Kidney glomerular epithelial cell (primary cell): Measurements from ENCODE around the gene TEK.
"Not testable (repeated sequence)": the region's sequence is repeated elsewhere in the genome, so short reads cannot be mapped to it uniquely, and the experiment has no call there.

Experiments
- DNase-seq: peaks from one replicate; lab custom pipeline; 2025; lab: John Stamatoyannopoulos, UW

Gene TEK

DNA sequence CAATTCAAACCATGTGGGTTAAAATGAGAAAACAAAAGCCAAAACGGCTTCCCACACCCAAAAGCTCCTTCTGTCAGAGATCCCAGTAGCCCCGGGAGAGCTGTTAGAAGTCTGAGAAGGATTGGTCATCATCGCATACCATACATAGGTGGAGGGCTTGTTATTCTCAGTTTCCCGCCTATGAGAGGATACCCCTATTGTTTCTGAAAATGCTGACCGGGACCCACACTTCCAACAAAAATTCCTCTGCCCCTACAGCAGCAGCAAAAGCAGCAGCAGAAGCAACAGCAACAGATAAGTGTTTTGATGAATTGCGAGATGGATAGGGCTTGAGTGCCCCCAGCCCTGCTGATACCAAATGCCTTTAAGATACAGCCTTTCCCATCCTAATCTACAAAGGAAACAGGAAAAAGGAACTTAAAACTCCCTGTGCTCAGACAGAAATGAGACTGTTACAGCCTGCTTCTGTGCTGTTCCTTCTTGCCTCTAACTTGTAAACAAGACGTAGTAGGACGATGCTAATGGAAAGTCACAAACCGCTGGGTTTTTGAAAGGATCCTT, at the start of gene TEK:
Gene TEK, plus strand, starts transcription at position 245 of the 561 bp plus-strand sequence. CDS start 366 bp downstream, outside the sequence.
- DNase-seq: no peak

DNA sequence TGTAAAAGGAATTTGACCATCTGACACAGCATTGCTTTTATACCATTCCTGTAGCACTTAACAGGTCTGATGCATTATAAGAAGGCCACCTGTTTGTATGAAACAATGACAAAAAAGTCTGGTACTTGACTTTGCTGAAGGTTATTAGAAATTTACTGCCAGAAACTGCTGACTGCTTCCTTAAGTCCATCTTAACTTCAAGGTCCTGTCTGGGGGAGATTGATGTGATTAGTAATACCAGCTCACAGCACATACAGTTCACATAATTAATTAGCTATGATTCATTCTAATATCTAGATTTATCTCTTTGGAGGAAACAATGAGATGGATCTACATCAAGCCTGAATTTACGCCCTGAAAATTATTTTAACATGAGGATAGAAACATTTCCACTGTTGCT, 49.6 kb upstream of the TEK start:
- DNase-seq: no peak

DNA sequence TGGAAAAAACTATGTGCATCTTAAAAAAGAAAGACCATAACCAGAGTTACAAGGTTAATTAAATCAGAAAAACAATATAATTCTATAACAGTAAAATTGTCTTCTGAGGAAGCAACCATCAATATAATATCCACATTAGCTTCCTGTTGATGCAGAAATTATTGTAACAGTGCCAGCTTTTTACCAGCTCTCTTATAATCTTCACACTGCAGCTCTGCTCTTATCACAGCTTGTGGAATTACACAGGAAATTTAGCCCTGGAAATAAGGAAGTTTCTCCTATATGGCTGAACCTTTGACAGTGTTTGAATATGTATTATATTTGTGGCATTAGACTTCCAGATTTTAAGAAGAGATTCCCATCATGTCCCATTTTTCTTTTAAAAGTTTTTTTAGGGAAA, 49.1 kb upstream of the TEK start:
- no peak for DNase-seq

DNA sequence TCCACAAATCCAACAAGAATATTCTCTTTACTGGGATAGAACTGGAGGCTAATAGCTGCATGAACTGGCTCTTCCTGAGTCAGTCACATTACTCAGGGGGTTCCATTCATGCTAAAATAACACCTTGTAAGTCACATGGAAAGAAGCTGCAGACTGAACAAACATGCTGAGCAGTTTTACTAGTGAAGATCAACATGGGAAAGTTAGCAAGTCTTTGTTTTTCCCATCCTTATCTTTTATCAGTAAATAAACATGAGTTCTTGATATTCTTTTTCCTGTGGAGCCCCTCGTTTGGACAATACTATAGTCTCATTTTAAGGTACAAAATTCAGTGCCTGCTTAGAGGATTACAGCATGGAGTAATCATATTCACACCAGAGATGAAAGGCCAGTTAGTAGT, 43.7 kb upstream of the TEK start:
- no peak for DNase-seq

DNA sequence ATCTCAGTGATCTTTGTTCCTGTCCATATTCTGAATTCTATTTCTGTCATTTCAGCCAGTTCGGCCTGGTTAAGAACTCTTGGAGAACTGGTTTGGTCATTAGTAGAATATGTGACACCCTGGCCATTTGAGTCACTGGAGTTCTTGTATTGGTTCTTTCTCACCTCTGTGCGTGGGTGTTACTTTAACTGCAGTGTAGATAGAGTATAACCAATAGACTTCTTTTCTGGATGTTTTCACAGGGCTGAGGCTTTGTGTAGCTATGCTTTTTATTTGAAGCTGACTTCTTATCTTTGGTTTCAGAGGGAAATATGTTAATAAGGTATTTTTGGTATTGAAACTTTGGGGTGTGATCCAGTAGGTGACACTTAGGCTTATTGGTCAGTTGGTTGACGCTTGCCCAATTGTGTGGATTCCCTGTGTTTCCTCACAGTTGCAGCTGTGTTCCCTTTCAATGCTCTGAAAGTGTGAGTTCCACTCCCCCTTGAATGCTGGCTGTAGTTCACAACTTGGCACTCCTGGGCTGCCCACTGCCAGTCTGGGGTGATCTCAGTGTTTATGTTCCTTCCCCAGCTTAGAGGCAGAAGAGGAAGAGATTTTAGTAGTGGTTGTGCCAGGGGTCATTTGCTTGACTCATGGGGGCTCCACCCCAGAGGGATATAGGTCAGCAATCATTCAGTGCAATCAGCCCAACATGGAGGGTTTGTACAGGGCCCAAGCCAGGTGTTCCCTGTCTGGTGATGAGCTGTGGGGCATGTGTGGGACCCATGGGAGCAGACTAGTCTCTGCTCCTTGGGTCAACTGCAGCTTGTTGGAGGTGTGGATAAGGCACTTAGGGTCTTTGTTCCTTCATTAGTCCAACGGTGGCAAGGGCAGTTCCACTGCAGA, 34.9 kb upstream of the TEK start:
- no peak for DNase-seq

DNA sequence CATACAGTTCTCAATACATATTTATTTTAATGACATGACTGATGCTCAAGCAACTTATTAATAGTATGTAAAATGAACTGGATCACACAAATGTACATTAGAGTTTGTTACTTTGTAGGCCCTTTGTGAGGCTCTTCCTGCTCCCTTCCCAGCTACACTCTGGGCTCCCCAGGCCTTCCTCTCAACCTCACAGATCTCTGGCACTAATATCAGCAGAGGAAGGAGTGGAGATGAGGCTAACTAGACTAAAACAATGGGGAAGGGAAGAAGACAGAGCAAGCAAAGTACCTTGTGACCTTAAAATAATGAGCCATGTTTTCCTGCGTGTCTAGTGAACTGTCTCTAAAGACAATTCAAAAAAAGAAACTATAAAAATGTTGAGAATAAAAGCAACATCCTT, 30.3 kb upstream of the TEK start:
- DNase-seq: no peak

DNA sequence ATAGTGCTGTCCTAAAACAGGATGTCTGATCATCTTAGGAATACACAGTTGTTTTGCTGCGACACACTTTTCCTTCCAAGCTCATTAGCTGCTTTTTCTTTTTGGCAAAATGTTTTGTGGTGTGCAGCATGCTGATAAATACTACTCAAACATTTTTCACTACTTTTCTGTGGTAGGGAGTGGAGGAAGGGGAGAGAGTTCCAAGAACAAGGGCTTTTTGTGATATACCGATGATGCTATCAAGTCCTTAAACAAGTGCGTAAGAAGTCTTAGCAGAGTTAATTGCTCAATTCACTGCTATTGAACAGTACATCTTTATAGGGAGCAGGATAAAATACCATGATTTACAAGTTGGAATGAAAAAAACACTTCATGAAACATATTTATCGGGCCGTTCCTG, 23.6 kb upstream of the TEK start:
- DNase-seq: no peak

DNA sequence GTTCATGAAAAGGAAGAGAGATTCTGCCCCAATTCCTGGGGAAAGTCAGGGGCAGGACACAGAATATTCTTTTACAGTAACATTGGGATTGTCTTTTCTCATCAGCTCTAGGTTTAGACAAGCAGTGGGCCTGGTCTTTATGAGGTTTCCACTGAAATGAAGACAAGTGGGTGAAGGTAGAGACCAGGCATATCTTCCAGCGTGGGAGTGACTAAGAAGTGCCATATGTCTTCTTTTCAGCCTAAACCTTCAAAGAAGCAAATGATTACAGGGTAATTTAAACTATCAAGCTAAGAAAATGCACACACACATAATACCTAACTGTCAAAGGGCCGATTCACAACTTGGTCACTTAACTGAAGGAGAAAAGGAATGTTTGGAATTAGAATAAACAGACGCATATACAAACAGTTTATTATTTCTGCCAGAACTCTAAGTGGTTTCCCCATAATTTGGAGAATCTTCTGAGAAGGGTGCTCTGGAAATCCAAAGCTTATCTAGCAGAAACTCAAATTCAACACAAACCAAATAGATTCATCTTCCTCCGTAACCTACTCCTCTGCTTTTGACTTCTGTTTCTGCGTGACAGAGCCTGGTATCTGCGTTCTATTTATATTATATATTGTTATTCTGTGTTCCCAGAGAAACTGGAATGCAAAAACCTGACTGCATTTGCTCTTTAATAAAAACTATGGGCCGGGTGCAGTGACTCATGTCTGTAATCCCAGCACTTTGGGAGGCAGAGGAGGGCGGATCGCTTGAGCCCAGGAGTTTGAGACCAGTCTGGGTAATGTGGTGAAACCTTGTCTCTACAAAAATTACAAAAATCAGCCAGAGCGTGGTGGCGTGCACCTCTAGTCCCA, 22.0 kb upstream of the TEK start:
- DNase-seq: peak; percentile 71

DNA sequence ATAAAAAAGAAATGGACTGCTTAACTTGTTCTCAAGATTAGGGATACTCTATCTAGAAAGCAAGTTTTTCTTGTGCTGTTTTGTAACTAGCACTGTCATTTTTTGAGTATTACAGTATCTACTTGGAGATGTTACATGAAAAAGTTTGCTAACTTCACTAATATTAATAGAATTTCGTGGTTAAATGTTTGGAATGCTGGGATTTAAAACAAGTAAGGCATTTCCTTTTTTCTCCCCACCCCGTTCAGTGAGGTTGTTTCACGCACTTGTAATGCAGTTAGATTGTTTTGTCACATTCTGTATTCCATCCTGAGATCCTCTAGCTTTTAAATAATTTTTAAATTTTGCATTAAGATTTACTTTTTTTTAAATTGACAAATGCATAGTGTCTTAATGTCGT, 20.0 kb upstream of the TEK start:
- DNase-seq: no peak

DNA sequence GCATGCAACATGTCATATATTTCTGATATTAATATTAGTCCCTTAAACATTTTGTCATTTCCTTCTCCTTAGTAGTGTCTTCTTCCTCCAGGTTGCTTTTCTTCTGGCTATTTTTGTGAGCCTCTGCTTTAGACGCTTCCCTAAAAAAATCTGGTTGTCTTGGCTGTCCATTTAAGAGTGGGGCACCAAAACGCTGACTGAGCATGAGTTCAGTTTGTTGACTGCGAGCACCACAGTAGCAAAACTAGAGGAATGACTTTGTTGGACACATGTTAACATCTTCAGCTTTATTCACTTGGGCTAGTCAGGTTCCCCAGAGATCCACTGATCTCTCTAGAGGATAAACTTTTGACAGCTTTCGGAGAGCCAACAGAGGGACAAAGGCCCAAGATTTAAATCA, 19.3 kb upstream of the TEK start:
- DNase-seq: no peak

DNA sequence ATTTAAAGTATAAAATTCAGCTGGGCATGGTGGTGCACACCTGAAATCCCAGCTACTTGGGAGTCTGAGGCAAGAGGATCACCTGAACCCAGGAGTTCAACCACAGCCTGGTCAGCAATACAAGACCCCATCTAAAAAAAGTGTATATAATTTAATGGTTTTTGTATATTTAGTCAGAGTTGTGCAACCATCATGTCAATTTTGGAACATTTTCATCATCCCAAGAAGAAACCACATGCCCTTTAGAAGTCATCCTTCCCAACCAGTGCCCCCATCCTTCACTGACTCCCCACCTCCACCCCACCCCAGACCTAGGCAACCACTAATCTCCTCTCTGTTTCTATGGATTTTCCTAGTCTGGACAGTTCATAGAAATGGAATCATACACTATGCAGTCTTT, 18.8 kb upstream of the TEK start:
- no peak for DNase-seq

DNA sequence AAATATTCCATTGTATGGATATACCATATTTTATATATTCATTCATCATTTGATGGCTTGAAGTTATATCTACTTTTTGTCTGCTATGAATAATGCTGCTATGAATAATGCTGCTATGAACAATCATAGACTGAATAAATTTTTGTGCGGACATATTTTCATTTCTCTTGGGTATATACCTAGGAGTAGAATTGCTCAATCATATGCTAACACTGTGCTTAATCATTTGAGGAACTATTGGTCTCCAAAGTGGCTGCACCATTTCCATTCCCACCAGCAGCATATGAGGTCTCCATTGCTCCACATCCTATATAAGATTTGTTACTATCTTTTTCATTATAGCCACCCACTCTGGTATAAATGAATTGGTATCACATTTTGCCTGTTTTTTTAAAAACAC, 18.3 kb upstream of the TEK start:
- no peak for DNase-seq

DNA sequence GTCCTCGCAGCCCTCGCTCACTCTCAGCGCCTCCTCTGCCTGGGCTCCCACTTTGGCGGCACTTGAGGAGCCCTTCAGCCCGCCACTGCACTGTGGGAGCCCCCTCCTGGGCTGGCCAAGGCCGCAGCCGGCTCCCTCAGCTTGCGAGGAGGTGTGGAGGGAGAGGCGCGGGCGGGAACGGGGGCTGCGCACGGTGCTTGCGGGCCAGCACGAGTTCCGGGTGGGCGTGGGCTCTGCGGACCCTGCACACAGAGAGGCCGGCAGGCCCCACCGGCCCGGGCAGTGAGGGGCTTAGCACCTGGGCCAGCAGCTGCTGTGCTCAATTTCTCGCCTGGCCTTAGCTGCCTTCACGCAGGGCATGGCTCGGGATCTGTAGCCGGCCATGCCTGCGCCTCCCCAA, 16.5 kb upstream of the TEK start:
- DNase-seq: not testable (repeated sequence)

DNA sequence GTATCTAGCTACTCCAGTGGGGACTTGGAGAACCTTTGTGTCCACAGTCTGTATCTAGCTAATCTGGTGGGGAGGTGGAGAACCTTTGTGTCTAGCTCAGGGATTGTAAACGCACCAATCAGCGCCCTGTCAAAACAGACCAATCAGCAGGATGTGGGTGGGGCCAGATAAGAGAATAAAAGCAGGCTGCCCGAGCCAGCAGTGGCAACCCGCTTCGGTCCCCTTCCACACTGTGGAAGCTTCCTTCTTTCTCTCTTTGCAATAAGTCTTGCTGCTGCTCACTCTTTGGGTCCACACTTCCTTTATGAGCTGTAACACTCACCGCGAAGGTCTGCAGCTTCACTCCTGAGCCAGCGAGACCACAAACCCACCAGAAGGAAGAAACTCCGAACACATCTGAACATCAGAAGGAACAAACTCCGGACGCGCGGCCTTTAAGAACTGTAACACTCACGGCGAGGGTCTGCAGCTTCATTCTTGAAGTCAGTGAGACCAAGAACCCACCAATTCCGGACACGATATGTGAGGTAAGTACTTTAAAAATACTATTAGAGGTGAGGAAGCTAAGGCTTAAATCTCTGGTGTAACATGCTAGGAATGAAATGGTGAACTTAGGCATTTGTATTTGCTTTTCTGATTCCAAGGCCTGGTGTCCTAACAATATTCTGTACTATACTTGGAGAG, 15.5 kb upstream of the TEK start:
- not testable (repeated sequence) for DNase-seq

DNA sequence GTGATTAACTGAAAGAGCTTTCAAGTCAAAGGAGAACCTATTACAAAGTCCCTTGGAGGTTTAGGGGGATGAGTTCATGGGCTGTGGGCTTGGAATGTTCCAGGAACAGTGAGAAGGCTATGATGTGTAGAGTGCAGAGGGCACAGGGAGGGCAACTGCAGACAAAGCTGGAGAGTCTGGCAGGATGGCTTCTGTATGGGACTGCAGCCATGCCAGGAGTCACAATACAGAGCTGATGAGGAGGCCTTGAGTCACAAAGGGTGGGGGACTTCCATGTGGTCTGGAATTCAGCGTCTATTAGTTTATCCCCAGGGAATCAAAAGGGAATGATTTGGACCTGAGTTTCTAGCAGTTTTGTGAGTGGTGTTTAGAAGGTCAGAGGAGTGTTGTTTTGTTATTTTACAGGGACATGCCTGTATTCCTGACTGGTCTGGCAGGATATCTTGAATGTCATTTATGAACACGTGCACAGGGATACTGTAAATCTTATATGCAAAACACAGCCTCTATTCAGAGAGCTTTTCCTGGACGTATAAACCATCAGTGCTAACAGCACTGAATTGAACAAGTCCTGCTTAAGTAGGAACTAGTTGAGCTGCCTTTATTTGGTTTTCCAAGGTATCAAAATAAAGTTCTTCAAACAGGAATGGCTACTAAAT, 14.3 kb upstream of the TEK start:
- DNase-seq: peak; percentile 11

DNA sequence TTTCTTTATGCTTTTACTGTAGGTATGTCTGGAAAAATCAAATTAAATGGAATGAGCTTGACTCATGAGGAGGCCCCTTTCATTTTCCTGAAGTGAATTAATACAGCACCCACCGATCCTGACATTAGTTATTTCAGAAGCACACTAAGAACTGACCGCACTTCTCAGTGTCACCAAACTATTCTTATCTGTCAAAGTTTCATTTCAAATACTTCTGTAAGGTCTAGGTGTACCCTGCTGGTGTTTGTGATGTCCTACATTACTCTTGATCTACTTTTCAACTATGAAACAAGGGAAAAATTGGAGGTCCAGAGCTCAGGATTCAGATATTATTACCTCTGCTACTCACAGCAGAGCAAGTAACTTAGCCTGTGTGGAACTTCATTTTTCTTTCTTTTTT, 1.8 kb upstream of the TEK start:
- no peak for DNase-seq

DNA sequence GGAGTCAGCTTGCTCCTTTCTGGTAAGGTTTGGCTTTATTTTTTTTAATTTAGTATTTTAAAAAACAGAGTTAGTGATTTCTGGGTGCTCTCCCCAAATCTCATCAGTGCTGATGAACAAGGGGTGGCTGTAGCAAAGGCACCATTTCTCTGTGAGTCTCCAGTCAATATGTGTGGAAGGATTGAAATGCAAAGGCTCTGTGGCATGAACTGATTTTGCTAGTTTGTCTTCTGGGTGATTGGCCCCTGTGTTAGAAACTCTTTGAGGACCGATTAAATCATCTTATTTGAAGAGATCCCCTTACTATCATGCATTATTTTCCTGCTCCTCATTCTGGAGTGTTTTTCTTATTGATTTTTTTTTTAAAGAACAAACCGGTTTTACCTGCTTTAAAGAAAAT, 596 bp downstream of the TEK start:
- DNase-seq: no peak

DNA sequence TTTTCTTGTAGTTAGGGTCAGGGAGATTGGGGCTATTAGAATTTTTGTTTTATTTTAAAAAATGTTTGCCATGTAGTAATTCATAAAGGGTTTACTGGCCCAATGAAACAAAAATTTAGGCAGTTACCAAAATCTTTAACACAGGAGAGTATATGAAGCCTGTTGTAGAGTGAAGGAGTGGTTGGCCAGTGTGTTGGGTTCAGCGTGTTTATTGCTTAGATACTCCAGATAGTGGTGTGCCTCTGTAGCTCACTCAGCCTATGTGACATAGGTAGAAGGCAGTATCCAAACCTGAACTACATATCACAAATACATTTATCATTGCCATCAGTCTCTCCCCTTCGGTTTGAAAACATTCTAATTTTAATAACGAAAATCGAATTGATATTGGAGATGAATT, 1.2 kb downstream of the TEK start:
- DNase-seq: no peak

DNA sequence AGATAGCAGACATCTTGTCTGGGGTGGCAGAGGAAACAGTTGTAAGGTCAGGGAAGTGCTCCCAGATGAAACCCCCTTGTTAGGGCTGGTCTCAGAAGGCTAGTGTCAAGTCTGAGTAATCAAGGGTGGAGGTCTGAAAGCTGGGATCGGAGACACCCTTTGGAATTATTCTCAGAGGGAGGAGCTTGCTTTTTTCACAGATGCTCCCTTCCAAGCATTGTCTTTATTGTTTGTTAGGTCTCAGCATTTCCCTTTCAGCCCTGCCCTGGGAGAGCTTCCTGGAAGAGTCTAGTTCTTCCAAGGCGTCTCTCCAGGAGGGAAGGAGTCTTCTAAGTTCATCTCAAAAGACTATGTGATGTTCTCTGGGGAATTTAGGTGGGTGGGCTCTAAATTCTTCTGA, 3.2 kb downstream of the TEK start:
- DNase-seq: no peak

DNA sequence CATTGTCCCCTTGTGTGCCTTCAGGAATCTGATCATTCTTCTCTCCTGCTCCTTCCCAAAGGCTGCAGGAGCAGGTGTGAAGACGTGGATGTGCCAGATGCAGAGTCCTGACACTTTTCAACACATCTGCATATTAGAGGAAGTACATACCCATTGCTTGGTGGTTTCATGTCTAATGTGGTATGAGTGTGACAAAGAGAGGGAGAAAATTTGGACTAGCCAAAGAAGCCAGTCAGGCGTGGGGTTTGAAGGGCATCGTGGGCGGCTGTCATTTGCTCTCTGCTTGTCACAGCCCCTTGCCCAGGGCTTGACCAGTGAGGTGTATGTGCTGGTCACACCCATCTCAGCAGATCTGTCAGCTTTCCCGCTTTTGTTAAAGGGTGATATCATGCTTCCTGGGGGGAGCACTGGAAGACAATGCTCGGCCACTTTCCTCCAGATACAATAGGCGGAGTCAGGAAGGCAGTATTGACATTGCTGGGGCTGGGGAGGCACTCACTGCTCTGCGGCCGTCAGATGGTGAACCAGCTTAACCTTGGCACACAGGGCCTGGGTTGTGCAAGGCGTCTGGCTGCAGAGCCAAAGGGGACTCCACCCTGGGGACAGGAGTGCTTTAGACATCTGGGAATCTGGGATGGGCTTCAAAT, 8.6 kb downstream of the TEK start:
- no peak for DNase-seq

DNA sequence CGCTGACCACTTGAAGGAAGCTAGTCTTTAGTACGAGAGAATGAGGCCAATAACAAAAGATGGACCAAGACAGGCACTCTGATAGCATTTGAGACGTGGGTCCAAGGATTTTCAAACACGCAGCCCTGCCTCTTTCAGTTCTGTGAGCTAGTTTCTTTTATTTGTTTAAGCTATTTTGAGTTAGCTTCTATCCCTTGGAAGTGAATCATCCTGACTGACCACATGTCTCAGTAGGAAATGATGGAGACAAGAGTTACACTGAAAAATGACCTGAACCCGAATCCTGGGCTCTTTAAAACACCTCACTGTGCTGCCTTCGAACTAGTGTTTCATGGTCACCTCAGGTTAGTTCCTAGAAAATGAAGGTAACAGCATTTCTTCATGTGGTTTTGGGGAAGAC, 9.9 kb downstream of the TEK start:
- DNase-seq: peak; percentile 18
